SK-N-SH (cell line): ENCODE data around the gene FBXW8.

Source experiments
- FOXM1 ChIP-seq: IDR thresholded peaks from 2 replicates; pipeline ENCODE4 v1.4.0; 2012; ENCODE audit warnings: low read depth, mild to moderate bottlenecking
- GABPA ChIP-seq: IDR thresholded peaks from 2 replicates; pipeline ENCODE4 v1.4.0; 2012; ENCODE audit warnings: low read depth, mild to moderate bottlenecking
- MEF2A ChIP-seq: IDR thresholded peaks from 2 replicates; pipeline ENCODE4 v1.4.0; 2012; ENCODE audit warnings: low read depth, borderline replicate concordance
- MXI1 ChIP-seq: IDR thresholded peaks from 2 replicates; pipeline ENCODE4 v1.6.1; 2012; ENCODE audit warnings: mild to moderate bottlenecking, low read depth, low read length, improper control_type of control experiment
- NFIC ChIP-seq: IDR thresholded peaks from 2 replicates; pipeline ENCODE4 v1.4.0; 2012; ENCODE audit warnings: borderline replicate concordance
- POLR2AphosphoS5 ChIP-seq: IDR thresholded peaks from 2 replicates; pipeline ENCODE4 v1.6.1; 2012; ENCODE audit warnings: low read depth, low read length
- RAD21 ChIP-seq: IDR thresholded peaks from 2 replicates; pipeline ENCODE4 v1.6.1; 2012; ENCODE audit warnings: mild to moderate bottlenecking, low read length
- REST ChIP-seq: IDR thresholded peaks from 2 replicates; pipeline ENCODE4 v1.6.1; 2012; ENCODE audit warnings: mild to moderate bottlenecking, low read depth, low read length, moderate library complexity
- SIN3A ChIP-seq: IDR thresholded peaks from 2 replicates; pipeline ENCODE4 v1.6.1; 2012; ENCODE audit warnings: low read depth, mild to moderate bottlenecking, low read length, moderate library complexity, borderline replicate concordance
- TF ChIP-seq, protein P1 (sequence below): fragments of 200-600 bp; sonication (generic); IDR thresholded peaks from 2 replicates; pipeline ENCODE4 v1.6.1; 2017; ENCODE audit warnings: antibody characterized with exemption, mild to moderate bottlenecking, moderate library complexity

GRCh38 chr12:117033382-117034221, 122.9 kb downstream of the FBXW8 start:
- TF ChIP-seq SIN3A (no peak), FOXM1 (no peak), REST (no peak), POLR2AphosphoS5 (no peak), GABPA (no peak), RAD21 (no peak), MXI1 (no peak), NFIC (no peak), MEF2A (no peak)
- TF ChIP-seq, protein P1, sequence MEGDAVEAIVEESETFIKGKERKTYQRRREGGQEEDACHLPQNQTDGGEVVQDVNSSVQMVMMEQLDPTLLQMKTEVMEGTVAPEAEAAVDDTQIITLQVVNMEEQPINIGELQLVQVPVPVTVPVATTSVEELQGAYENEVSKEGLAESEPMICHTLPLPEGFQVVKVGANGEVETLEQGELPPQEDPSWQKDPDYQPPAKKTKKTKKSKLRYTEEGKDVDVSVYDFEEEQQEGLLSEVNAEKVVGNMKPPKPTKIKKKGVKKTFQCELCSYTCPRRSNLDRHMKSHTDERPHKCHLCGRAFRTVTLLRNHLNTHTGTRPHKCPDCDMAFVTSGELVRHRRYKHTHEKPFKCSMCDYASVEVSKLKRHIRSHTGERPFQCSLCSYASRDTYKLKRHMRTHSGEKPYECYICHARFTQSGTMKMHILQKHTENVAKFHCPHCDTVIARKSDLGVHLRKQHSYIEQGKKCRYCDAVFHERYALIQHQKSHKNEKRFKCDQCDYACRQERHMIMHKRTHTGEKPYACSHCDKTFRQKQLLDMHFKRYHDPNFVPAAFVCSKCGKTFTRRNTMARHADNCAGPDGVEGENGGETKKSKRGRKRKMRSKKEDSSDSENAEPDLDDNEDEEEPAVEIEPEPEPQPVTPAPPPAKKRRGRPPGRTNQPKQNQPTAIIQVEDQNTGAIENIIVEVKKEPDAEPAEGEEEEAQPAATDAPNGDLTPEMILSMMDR: no peak
